Measurements from ENCODE around the gene STOX2. TPM values are rescaled to one million over a fixed set of nuclear protein-coding genes. Genes with fewer than 3 reads are reported as not detected.

Gene STOX2
- polyA plus RNA-seq, 1 donor from 2014 or later, result 26.1 TPM

- Histone ChIP-seq H3K36me3 (ENCODE audit: insufficient read depth, low read length) (no peaks in the 10 kb centered on the region), H3K4me3 (ENCODE audit: low read length) (no peak overlapping the region), H3K27me3 (ENCODE audit: insufficient read depth, low read depth, low read length) (no peaks in the 10 kb centered on the region), H4K20me1 (ENCODE audit: insufficient read depth) (no peaks in the 10 kb centered on the region), H2AFZ (ENCODE audit: low read depth, low read length) (no peak overlapping the region), H3K9ac (ENCODE audit: low read length) (no peak overlapping the region), H3K9me2 (ENCODE audit: insufficient read depth, low read length) (no peaks in the 10 kb centered on the region), H3F3A (ENCODE audit: insufficient read depth, low read length, poor library complexity, severe bottlenecking) (no peaks in the 10 kb centered on the region), H3K9me3 (ENCODE audit: low read length) (no peaks in the 10 kb centered on the region), H3K4me2 (ENCODE audit: low read length) (no peak overlapping the region), H3K79me2 (replicated peaks; ENCODE audit: insufficient read depth, low read length) (peaks cover 34% of the 10 kb centered on the region), H3K27ac (ENCODE audit: low read length) (no peak overlapping the region)
- TF ChIP-seq SMC3 (conservative IDR thresholded peaks at IDR 0.05; ENCODE audit: poor library complexity), result no peak
- TF ChIP-seq, protein P1, sequence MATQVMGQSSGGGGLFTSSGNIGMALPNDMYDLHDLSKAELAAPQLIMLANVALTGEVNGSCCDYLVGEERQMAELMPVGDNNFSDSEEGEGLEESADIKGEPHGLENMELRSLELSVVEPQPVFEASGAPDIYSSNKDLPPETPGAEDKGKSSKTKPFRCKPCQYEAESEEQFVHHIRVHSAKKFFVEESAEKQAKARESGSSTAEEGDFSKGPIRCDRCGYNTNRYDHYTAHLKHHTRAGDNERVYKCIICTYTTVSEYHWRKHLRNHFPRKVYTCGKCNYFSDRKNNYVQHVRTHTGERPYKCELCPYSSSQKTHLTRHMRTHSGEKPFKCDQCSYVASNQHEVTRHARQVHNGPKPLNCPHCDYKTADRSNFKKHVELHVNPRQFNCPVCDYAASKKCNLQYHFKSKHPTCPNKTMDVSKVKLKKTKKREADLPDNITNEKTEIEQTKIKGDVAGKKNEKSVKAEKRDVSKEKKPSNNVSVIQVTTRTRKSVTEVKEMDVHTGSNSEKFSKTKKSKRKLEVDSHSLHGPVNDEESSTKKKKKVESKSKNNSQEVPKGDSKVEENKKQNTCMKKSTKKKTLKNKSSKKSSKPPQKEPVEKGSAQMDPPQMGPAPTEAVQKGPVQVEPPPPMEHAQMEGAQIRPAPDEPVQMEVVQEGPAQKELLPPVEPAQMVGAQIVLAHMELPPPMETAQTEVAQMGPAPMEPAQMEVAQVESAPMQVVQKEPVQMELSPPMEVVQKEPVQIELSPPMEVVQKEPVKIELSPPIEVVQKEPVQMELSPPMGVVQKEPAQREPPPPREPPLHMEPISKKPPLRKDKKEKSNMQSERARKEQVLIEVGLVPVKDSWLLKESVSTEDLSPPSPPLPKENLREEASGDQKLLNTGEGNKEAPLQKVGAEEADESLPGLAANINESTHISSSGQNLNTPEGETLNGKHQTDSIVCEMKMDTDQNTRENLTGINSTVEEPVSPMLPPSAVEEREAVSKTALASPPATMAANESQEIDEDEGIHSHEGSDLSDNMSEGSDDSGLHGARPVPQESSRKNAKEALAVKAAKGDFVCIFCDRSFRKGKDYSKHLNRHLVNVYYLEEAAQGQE (IDR thresholded peaks at IDR 0.05; ENCODE audit: borderline replicate concordance), result no peak
- TF ChIP-seq EZH2 (IDR thresholded peaks at IDR 0.05; ENCODE audit: borderline replicate concordance, insufficient read depth, low read length, poor library complexity, severe bottlenecking), result no peak
- no peak for TF ChIP-seq EP300 (conservative IDR thresholded peaks at IDR 0.05; ENCODE audit: poor library complexity, severe bottlenecking)
- TF ChIP-seq RAD21 (conservative IDR thresholded peaks at IDR 0.05), result no peak
- no peak for TF ChIP-seq POLR2AphosphoS5 (IDR thresholded peaks at IDR 0.05)
- no peak for TF ChIP-seq TAF1 (IDR thresholded peaks at IDR 0.05; ENCODE audit: low read depth)
- TF ChIP-seq, protein P2, sequence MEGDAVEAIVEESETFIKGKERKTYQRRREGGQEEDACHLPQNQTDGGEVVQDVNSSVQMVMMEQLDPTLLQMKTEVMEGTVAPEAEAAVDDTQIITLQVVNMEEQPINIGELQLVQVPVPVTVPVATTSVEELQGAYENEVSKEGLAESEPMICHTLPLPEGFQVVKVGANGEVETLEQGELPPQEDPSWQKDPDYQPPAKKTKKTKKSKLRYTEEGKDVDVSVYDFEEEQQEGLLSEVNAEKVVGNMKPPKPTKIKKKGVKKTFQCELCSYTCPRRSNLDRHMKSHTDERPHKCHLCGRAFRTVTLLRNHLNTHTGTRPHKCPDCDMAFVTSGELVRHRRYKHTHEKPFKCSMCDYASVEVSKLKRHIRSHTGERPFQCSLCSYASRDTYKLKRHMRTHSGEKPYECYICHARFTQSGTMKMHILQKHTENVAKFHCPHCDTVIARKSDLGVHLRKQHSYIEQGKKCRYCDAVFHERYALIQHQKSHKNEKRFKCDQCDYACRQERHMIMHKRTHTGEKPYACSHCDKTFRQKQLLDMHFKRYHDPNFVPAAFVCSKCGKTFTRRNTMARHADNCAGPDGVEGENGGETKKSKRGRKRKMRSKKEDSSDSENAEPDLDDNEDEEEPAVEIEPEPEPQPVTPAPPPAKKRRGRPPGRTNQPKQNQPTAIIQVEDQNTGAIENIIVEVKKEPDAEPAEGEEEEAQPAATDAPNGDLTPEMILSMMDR (IDR thresholded peaks at IDR 0.05; ENCODE audit: poor library complexity, severe bottlenecking), result no peak
- no peak for TF ChIP-seq MXI1 (conservative IDR thresholded peaks at IDR 0.05; ENCODE audit: poor library complexity, severe bottlenecking)
These were observed 72.6 kb downstream of the STOX2 start for GRCh38 chr4:183977707-183978106.

- Histone ChIP-seq H3K79me2 (replicated peaks; ENCODE audit: insufficient read depth, low read length) (peaks cover 45% of the 10 kb centered on the region), H3K9me3 (ENCODE audit: low read length) (no peaks in the 10 kb centered on the region), H3K4me3 (ENCODE audit: low read length) (no peak overlapping the region), H3K27me3 (ENCODE audit: insufficient read depth, low read depth, low read length) (no peaks in the 10 kb centered on the region), H2AFZ (ENCODE audit: low read depth, low read length) (no peak overlapping the region), H3K9me2 (ENCODE audit: insufficient read depth, low read length) (no peaks in the 10 kb centered on the region), H3K9ac (ENCODE audit: low read length) (no peak overlapping the region), H3K4me2 (ENCODE audit: low read length) (no peak overlapping the region), H3K36me3 (ENCODE audit: insufficient read depth, low read length) (no peaks in the 10 kb centered on the region), H3F3A (ENCODE audit: insufficient read depth, low read length, poor library complexity, severe bottlenecking) (no peaks in the 10 kb centered on the region), H4K20me1 (ENCODE audit: insufficient read depth) (no peaks in the 10 kb centered on the region), H3K27ac (ENCODE audit: low read length) (no peak overlapping the region)
- no peak for TF ChIP-seq EZH2 (IDR thresholded peaks at IDR 0.05; ENCODE audit: borderline replicate concordance, insufficient read depth, low read length, poor library complexity, severe bottlenecking)
- TF ChIP-seq POLR2AphosphoS5 (IDR thresholded peaks at IDR 0.05), result no peak
- no peak for TF ChIP-seq TAF1 (IDR thresholded peaks at IDR 0.05; ENCODE audit: low read depth)
- no peak for TF ChIP-seq RAD21 (conservative IDR thresholded peaks at IDR 0.05)
- TF ChIP-seq, protein P1 (IDR thresholded peaks at IDR 0.05; ENCODE audit: borderline replicate concordance), result no peak
- TF ChIP-seq SMC3 (conservative IDR thresholded peaks at IDR 0.05; ENCODE audit: poor library complexity), result no peak
- TF ChIP-seq, protein P2 (IDR thresholded peaks at IDR 0.05; ENCODE audit: poor library complexity, severe bottlenecking), result no peak
- no peak for TF ChIP-seq EP300 (conservative IDR thresholded peaks at IDR 0.05; ENCODE audit: poor library complexity, severe bottlenecking)
- no peak for TF ChIP-seq MXI1 (conservative IDR thresholded peaks at IDR 0.05; ENCODE audit: poor library complexity, severe bottlenecking)
These were observed 79.5 kb downstream of the STOX2 start for GRCh38 chr4:183984566-183984965.

All from neural cell (in vitro differentiated cells).